ACC112 (cell line): ENCODE data around the gene ARHGEF16.

ENCODE experiments used
- H2AFZ ChIP-seq: fragments of 200-600 bp; sonication (generic); one replicate; pipeline ENCODE4 v1.6.0; 2017; ENCODE audit warnings: antibody characterized with exemption, low read length; ENCODE audit not compliant: unreplicated experiment
- H3K27ac ChIP-seq: fragments of 200-600 bp; sonication (generic); 2 replicates; pipeline ENCODE4 v1.5.1; 2014; ENCODE audit warnings: low read depth, mild to moderate bottlenecking, antibody characterized with exemption, low read length, moderate library complexity
- H3K27me3 ChIP-seq: fragments of 200-600 bp; sonication (generic); 2 replicates; pipeline ENCODE4 v1.6.1; 2014; ENCODE audit warnings: mild to moderate bottlenecking, antibody characterized with exemption, low read length, moderate library complexity, mixed read lengths; ENCODE audit not compliant: insufficient read depth
- H3K36me3 ChIP-seq: fragments of 200-600 bp; sonication (generic); 2 replicates; pipeline ENCODE4 v1.6.1; 2016; ENCODE audit warnings: mild to moderate bottlenecking, antibody characterized with exemption, low read length, moderate library complexity, mixed read lengths; ENCODE audit not compliant: insufficient read depth
- H3K4me1 ChIP-seq: fragments of 200-600 bp; sonication (generic); one replicate; pipeline ENCODE4 v1.6.1; 2016; ENCODE audit warnings: low read length, mixed read lengths; ENCODE audit not compliant: insufficient read depth, unreplicated experiment, control insufficient read depth
- H3K4me3 ChIP-seq: fragments of 200-600 bp; sonication (generic); 2 replicates; pipeline ENCODE4 v1.5.1; 2014; ENCODE audit warnings: mild to moderate bottlenecking, low read depth, low read length
- H3K79me2 ChIP-seq: fragments of 200-600 bp; sonication (generic); one replicate; pipeline ENCODE4 v1.6.0; 2016; ENCODE audit warnings: low read length; ENCODE audit not compliant: control insufficient read depth, unreplicated experiment, insufficient read depth

Gene ARHGEF16

GRCh38 chr1:3439346-3440299 lies 14.8 kb upstream of the ARHGEF16 start:
- no peaks in the 10 kb centered on the region for H3K36me3 ChIP-seq
- H3K27me3 ChIP-seq = peaks cover 44% of the 10 kb centered on the region

DNA sequence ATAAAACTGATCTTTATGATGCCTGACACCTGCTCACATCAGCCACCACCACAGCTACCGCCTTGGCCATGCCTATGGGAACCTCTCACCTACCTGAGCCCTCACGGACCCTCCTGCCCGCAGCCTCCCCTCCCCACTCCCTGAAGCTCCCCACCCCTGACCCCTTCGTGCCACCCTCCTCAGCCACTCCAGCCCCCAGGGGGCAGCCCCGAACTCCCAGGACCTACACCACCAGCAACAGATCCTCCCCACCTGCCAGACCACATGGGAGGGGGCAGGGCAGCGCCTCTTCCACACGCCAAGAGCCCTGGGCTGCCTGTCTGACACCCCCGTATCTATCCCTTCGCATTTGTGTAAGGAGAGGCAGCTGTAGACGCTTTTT lies 14.2 kb upstream of the ARHGEF16 start:
- H2AFZ ChIP-seq = no peak overlapping the region
- no peaks in the 10 kb centered on the region for H3K79me2 ChIP-seq
- no peak overlapping the region for H3K4me3 ChIP-seq
- H3K27me3 ChIP-seq = peaks cover 44% of the 10 kb centered on the region
- H3K27ac ChIP-seq = no peak overlapping the region
- no peaks in the 10 kb centered on the region for H3K4me1 ChIP-seq
- H3K36me3 ChIP-seq = no peaks in the 10 kb centered on the region

More at GRCh38 chr1:3439346-3440299, 14.8 kb upstream of the ARHGEF16 start:
- Histone ChIP-seq H3K4me3 (no peak overlapping the region), H3K27ac (no peak overlapping the region), H2AFZ (no peak overlapping the region), H3K4me1 (no peaks in the 10 kb centered on the region), H3K79me2 (no peaks in the 10 kb centered on the region)

- Histone ChIP-seq H3K36me3 (no peaks in the 10 kb centered on the region), H3K4me3 (no peak overlapping the region), H3K27me3 (peaks cover 44% of the 10 kb centered on the region), H3K79me2 (no peaks in the 10 kb centered on the region), H3K27ac (no peak overlapping the region), H3K4me1 (no peaks in the 10 kb centered on the region), H2AFZ (no peak overlapping the region)
Observed at GRCh38 chr1:3440711-3441409, 13.6 kb upstream of the ARHGEF16 start.

DNA sequence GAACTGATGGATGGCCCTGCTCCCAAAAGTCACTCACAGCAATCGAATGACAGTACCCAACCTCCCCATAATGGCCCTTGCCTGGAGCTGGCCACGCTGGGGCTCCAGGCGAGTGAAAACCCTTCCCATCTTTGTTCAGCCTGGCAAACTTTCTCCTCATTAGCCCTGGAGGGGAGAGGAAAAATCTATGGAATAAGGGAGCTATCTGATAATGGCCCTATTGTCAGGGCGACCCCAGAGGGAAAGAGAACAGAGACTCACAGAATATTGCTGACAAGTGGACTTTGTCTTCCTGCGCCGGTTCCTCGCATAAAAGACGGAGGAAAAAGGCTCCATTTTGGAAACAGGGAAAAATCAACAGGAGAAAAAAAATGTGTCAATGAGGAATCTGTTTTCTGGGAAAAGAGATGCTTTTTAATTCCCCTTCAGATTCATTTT lies 13.0 kb upstream of the ARHGEF16 start:
- H3K36me3 ChIP-seq = no peaks in the 10 kb centered on the region
- no peak overlapping the region for H2AFZ ChIP-seq
- H3K27ac ChIP-seq = no peak overlapping the region
- peaks cover 44% of the 10 kb centered on the region for H3K27me3 ChIP-seq
- no peak overlapping the region for H3K4me3 ChIP-seq
- no peaks in the 10 kb centered on the region for H3K79me2 ChIP-seq
- H3K4me1 ChIP-seq = no peaks in the 10 kb centered on the region

DNA sequence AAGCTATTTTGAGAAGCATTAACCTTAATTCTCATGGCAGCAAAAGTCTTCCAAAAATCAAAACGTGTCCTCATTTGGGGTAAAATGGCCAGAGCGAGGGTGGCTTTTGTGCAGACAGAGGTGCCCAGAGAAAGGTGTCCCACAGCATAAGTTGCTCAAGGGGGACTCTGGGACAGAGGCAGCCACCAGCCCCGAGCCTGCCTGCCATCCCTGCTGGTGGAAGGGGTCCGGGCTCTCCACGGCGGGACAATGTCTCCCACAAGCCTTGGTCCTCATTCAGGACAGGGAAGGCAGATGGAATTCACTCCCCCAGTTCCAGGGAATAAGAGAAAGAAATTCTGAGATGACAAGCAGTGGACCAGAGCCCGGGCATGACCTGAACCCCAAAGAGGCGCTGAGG lies 12.6 kb upstream of the ARHGEF16 start:
- Histone ChIP-seq H3K27ac (no peak overlapping the region), H3K27me3 (peaks cover 44% of the 10 kb centered on the region), H3K4me3 (no peak overlapping the region), H3K79me2 (no peaks in the 10 kb centered on the region), H3K36me3 (no peaks in the 10 kb centered on the region), H3K4me1 (no peaks in the 10 kb centered on the region), H2AFZ (no peak overlapping the region)

- H3K79me2 ChIP-seq = no peaks in the 10 kb centered on the region
- H2AFZ ChIP-seq = no peak overlapping the region
- peaks cover 44% of the 10 kb centered on the region for H3K27me3 ChIP-seq
- no peaks in the 10 kb centered on the region for H3K36me3 ChIP-seq
- H3K4me3 ChIP-seq = no peak overlapping the region
- no peak overlapping the region for H3K27ac ChIP-seq
- H3K4me1 ChIP-seq = no peaks in the 10 kb centered on the region
Observed at GRCh38 chr1:3442331-3442730, 12.1 kb upstream of the ARHGEF16 start.

GRCh38 chr1:3442901-3443300 lies 11.6 kb upstream of the ARHGEF16 start:
- Histone ChIP-seq H3K27me3 (peaks cover 44% of the 10 kb centered on the region), H3K79me2 (no peaks in the 10 kb centered on the region), H2AFZ (no peak overlapping the region), H3K27ac (no peak overlapping the region), H3K36me3 (no peaks in the 10 kb centered on the region), H3K4me1 (no peaks in the 10 kb centered on the region), H3K4me3 (no peak overlapping the region)

DNA sequence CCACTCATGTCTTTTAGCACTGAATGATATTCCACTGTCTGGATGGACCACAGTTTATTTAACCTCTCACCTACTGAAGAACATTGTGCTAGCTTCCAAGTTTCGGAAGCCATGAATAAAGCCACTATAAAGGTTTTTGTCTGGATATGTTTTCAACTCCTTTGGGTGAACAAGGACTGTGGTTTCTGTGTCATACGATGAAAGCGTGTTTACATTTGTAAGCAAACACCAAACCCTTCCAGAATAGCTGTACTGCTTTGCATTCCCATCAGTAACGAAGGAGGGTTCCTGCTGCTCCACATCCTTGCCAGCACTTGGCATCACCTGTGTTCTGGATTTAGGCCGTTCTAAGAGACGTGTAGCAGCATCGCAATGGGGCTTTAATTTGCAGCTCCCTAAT lies 10.7 kb upstream of the ARHGEF16 start:
- no peaks in the 10 kb centered on the region for H3K79me2 ChIP-seq
- no peaks in the 10 kb centered on the region for H3K36me3 ChIP-seq

DNA sequence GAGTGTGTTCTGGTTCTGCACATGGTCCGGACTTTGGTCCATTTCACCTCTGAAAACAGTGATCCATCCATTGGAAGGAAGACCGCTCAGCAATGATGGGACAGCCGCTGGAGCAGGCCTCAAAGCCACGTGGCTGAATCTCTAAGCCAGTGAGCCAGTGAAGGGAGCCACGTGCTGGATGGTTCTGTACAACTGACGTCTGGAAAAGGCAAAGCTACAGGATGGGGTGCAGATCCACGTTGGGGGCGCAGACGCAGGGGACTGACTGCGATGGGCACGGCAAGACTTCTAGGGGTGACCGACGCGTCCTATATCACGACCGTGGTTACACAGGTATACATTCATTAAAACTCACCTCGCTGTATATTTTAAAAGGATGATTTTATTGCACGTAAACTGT lies 10.2 kb upstream of the ARHGEF16 start:
- no peaks in the 10 kb centered on the region for H3K79me2 ChIP-seq
- H3K27ac ChIP-seq = no peak overlapping the region
- no peaks in the 10 kb centered on the region for H3K36me3 ChIP-seq
- no peak overlapping the region for H3K4me3 ChIP-seq
- peaks cover 44% of the 10 kb centered on the region for H3K27me3 ChIP-seq
- H3K4me1 ChIP-seq = no peaks in the 10 kb centered on the region
- H2AFZ ChIP-seq = no peak overlapping the region

More for the DNA sequence above, 10.7 kb upstream of the ARHGEF16 start:
- peaks cover 44% of the 10 kb centered on the region for H3K27me3 ChIP-seq
- H3K4me3 ChIP-seq = no peak overlapping the region
- no peak overlapping the region for H3K27ac ChIP-seq
- H2AFZ ChIP-seq = no peak overlapping the region
- no peaks in the 10 kb centered on the region for H3K4me1 ChIP-seq

DNA sequence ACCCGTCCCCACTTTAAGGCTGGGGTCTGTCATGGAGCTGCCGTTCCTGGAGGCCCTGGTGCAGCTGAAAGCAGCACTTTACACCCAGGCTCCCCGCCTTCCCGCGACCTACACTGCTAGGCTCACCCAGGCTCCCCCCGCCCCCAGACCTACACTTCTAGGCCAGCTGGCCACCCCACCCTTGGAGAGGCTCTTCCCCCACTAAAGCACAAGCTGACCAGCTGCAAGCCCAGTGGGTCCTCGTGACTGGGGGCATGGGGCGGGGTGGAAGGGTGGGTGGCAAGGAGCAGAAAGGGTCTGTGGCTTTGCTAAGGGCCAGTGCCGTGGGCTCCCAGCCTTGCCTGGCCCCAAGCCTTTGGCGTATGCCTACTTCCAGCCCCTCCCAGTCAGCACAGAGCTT lies 9.7 kb upstream of the ARHGEF16 start:
- peaks cover 48% of the 10 kb centered on the region for H3K27me3 ChIP-seq
- no peaks in the 10 kb centered on the region for H3K4me1 ChIP-seq
- no peaks in the 10 kb centered on the region for H3K79me2 ChIP-seq
- H3K27ac ChIP-seq = no peak overlapping the region
- H3K4me3 ChIP-seq = no peak overlapping the region
- H2AFZ ChIP-seq = no peak overlapping the region
- no peaks in the 10 kb centered on the region for H3K36me3 ChIP-seq
